8988T (cell line): Measurements from ENCODE around the gene TNK2.
"Not testable (repeated sequence)": the region's sequence is repeated elsewhere in the genome, so short reads cannot be mapped to it uniquely, and the experiment has no call there.

Experiments
- DNase-seq: peaks from one replicate; pipeline ENCODE4 v3.0.0; 2011

Gene TNK2

GRCh38 chr3:195867631-195868335, 40.6 kb downstream of the TNK2 start:
- no peak for DNase-seq

GRCh38 chr3:195866686-195867511, 41.5 kb downstream of the TNK2 start:
- no peak for DNase-seq

- DNase-seq = no peak
Observed at GRCh38 chr3:195865752-195866151, 42.6 kb downstream of the TNK2 start.

DNA sequence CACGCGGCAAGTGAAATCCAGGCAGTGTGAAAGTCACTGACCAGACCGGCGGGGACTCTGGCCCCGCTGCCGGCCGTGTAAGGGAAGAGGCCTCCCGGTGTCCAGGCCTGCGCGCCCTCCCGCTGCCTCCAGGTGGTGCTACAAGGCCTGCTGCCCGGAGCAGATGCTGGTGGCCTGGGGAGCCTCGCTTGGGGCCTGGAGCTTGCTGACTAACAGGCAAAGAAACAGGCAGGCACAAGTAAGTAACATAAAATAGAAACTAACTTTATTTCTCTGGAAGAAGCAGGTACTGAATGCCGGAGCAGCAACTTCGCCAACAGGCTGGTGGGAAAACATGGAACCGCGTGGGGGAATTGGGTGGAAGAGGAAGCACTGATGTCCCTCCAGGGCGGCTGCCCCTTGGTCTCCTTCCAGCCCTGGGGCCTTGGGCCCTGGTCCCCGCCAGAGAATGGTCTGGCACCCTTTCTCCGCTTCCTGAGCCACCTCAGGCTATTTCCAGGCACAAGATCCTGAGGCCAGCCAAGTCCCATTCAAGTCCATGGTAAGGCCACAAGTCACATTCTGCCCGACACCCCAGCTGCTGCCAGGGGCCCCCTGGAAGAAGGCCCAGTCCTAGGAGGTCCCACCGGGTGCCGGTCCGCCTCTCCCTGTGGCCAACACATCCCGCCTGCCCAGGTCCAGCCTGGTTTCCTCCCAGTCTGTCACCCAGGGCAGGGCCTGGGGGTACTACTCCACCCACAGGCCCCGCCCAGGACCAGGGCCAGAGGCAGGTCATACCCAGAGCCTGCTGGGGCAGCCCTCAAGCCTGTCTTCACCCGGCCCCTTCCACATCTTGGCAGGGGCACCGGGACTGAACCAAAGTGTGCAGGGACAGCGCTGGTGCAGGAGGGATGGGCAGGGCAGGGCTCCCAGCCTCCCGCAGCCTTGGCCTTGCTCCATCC, 45.0 kb downstream of the TNK2 start:
- DNase-seq = peak; percentile 96

DNA sequence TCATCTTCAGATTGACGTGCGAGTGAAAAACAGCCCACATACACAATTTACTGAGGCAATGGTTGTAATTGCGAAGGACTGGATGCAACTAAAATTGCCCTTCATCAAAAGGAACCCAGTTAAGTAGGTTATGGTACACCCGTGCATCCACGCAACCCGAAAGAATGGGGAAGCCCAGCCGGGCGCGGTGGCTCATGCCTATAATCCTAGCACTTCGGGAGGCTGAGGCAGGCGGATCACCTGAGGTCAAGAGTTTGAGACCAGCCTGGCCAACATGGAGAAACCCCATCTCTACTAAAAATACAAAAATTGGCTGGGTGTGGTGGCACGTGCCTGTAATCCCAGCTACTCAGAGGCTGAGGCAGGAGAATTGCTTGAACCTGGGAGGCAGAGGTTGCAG, 46.0 kb downstream of the TNK2 start:
- not testable (repeated sequence) for DNase-seq

DNA sequence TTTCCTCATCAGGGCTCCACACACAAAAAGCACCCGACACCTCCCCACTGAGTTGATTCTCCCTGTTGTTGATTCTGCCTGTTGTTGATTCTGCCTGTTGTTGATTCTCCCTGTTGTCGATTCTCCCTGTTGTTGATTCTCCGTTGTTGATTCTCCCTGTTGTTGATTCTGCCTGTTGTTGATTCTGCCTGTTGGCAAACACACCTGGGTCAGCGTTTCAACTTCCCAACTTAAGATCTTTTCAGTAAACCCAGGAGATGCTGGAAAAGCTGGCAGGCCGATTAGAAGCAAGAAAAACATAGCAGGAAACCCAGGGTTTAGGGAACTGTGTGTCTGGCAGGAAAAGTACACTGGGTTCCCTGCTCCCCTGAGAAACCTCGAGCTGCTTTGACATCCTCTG, 47.9 kb downstream of the TNK2 start:
- no peak for DNase-seq

GRCh38 chr3:195859846-195860411, 48.4 kb downstream of the TNK2 start:
- no peak for DNase-seq

DNA sequence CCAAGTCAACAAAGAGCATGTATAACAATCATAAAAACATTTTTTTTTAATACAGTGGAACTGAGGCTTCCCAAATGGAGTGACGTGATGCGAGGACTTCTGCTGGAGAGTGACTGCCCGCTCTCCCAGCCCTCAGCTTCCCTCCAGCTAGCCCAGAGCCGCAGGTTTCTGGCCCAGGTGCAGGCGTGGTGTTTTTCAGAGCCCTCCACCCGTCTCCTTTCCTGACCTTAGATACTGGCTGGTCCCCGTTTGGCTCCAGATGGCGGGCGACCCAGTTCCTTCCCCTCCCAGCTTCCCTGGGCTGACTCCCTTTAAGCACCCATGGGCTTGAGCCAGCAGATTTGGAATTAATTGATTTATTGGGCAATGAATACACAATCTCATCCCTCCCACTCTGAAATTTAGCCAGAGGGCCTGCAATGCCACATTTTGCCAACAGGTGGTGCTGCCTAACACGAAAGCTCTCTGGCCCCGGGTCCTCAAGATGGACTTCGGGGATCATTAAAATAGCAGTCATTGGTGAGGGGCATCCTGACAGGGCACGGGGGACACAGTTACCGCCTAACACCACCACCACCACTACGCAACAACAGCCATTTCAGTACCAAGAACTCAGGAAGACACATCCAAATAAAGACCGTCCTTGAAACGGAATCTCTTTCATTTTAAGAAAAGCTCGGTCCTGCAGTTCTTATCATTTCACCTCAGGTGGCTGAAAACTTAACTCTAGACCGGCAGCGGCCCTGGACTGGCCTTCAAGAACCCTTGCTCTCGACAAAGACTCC, 49.1 kb downstream of the TNK2 start:
- peak; percentile 90 for DNase-seq

DNA sequence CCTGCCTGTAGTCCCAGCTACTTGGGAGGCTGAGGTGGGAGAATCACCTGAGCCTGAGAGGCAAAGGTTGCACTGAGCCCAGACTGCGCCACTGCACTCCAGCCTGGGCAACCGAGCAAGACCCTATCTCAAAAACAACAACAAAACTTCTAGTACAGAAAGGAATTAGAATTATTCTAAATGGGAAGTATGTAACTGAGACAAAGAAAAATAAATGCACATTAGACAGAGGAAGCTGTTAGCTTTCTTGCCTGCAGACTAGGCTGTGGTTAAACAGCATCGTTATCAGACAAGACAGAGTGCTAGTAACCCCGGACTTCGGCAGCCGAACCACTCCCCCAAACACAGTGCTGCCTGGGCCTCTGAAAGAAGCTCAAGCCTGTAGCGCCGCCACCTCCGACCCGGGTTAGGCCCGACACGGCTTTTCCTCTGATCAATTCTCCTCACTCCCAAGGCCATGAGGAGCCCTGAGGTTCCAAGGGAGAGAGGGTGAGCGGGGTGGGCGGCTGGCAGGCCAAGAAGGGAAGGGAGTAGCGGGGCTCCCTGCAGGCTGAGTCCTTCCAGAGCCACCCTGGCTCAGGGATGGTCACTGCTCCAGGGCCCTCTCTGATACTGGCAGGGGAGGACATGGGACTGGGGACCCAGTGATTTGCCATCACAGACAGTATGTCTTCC, 51.8 kb downstream of the TNK2 start:
- DNase-seq = no peak

DNA sequence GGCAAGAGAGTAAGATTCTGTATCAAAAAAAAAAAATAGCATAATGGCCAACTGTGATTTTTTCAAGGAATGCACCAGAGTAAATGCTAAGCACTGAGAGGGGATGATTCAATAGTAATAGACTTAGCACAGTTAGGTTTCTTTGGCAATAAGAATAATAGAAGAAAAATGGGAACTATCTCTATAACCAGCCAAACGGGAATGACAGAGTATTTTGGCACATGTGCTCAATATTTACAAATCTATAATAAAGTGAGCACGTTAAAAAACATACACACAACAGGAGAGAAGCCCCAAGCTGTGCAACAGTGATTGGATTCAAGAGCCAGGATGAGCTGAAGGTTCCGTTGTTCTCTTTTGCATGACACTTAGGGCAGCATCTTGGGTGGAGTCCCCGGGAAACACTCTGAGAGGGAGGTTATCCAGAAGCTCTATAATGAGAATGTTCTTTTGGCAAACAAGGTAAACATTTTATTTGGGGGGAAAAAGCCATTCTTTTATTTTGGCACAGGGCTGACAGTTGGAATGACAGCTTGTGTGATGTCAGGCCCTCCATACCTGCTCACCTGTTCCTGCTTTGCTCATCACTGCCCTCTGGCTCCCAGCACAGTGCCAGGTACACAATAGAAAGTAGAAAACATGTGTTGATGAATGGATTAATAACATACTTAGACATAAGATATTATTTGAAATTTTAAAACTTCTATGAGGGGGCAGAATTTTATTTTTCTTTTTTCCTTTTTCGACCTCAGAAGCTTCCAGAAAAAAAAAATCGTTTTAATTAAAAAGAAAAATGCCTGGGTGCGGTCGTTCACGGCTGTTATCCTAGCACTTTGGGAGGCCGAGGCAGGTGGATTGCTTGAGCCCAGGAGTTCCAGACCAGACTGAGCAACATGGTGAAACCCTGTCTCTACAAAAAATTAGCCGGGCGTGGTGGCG, 52.6 kb downstream of the TNK2 start:
- DNase-seq = no peak

- no peak for DNase-seq
Observed at GRCh38 chr3:195854628-195855294, 53.6 kb downstream of the TNK2 start.

DNA sequence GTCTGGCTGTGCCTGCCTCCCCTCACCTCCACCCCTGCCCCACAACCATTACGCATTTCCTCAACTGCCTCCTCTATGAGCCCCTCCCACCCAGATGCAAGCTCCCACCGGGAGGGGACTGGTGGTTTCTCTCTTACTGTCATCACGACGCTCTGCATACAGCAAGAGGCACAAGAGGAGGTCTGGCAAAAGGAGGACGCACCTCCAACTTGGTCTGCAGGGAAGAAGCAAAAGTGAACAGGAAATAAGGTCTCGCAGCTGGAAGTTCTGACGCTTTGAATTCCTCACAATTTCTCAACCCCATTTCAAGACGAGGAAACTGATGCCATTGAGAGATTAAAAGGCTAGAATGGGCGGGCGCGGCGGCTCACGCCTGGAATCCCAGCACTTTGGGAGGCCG, 54.4 kb downstream of the TNK2 start:
- DNase-seq = no peak

GRCh38 chr3:195853036-195853435, 55.3 kb downstream of the TNK2 start:
- DNase-seq = no peak

GRCh38 chr3:195850857-195851543, 57.4 kb downstream of the TNK2 start:
- peak; percentile 86 for DNase-seq

GRCh38 chr3:195849322-195850074, 58.9 kb downstream of the TNK2 start:
- no peak for DNase-seq

DNA sequence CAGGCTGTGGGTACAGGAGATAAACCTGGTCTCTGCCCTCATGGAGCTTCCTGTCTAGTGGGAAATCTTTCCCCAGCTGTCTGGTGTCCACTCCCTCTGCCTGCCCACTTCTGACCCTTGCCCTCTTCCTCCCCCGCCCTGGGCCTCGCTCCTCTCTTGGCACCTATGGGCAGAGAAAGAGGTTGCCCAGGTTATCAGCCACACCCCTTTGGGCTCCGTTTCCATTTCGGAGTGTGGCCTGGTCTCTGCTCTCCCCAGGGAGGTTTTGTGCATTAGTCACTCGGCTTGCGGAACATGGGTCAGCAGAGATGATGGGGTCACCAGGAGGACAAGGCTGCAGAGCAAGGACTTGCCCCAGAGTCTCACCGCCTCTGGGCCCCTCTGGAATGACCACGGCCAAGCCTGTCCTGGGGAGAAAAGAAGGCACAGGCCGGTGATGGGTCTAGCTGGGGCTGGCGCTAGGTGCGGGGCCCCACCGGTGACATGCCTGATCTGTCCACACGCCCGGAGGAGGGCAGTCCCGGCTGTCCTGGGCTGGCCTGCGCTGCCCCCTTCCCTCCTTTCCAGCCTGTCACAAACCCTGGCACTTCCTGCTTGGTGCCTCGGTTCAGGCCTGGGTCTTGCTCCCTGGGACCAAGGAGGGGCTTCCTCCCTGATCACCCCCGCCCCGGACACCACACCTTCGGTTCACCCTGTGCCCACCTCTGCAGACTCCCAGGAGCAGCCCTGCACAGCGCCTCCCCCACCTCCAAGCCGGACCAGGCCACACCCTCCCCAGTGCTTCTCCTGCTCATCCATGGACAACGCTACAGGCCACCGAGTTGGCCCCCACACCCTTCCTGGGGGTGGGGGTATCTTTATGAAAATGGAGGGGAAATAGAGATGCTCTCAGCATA, 61.0 kb downstream of the TNK2 start:
- DNase-seq = no peak

DNA sequence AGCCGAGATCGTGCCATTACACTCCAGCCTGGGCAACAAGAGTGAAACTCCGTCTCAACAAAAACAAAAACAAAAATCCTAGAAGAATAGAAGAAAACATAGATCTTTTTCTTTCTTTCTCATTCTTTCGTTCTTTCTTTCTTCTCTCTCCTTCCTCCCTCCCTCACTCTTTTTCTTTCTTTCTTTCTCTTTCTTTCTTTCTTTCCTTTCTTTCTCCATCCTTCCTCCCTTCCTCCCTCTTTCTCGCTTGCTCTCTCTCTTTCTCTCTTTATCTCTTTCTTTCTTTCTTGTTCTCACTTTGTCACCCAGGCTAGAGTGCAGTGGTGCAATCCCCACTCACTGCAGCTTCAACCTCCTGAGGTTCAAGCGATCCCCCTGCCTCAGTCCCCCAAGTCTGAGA, 62.9 kb downstream of the TNK2 start:
- no peak for DNase-seq
